MCF 10A (cell line): Measurements from ENCODE around the gene PKNOX2. TPM values are rescaled to one million over a fixed set of nuclear protein-coding genes. Genes with fewer than 3 reads are reported as not detected.

Experiments
- BruUV-seq: library from RNA; stranded (reverse); fragments of 400-500 nt; replicated peaks from 2 replicates; lab custom pipeline; 2021; lab: Mats Ljungman, UMichigan
- CTCF ChIA-PET: fragments of 300-600 bp; sonication (Branson Sonifier 250); formaldehyde crosslinking; extraction: SDS; loops from one replicate; lab custom pipeline; 2021; ENCODE audit warnings: antibody characterized with exemption, inconsistent platforms; lab: Yijun Ruan, JAX
- POLR2A ChIA-PET: fragments of 300-600, 350-650 bp; sonication (Branson Sonifier 250); formaldehyde crosslinking; extraction: SDS; loops from one replicate; lab custom pipeline; 2020; ENCODE audit warnings: antibody characterized with exemption, inconsistent platforms; lab: Yijun Ruan, JAX
- DNase-seq: peaks from one replicate; pipeline ENCODE4 v3.0.0-alpha.2; 2018; ENCODE audit not compliant: unreplicated experiment
- H3K27ac Mint-ChIP-seq: one replicate; pipeline ENCODE4 v1.8.0; 2022; ENCODE audit warnings: mild to moderate bottlenecking, low read depth, mixed read lengths; ENCODE audit not compliant: unreplicated experiment
- H3K27me3 Mint-ChIP-seq: one replicate; pipeline ENCODE4 v1.8.0; 2022; ENCODE audit warnings: mixed read lengths; ENCODE audit not compliant: insufficient read depth, unreplicated experiment
- H3K36me3 Mint-ChIP-seq: one replicate; pipeline ENCODE4 v1.8.0; 2022; ENCODE audit warnings: mild to moderate bottlenecking, moderate library complexity, mixed read lengths; ENCODE audit not compliant: insufficient read depth, unreplicated experiment
- H3K4me1 Mint-ChIP-seq: one replicate; pipeline ENCODE4 v1.8.0; 2022; ENCODE audit warnings: mixed read lengths; ENCODE audit not compliant: insufficient read depth, unreplicated experiment
- H3K4me3 Mint-ChIP-seq: one replicate; pipeline ENCODE4 v1.8.0; 2022; ENCODE audit warnings: mild to moderate bottlenecking, moderate library complexity, mixed read lengths; ENCODE audit not compliant: unreplicated experiment
- H3K9me3 Mint-ChIP-seq: one replicate; pipeline ENCODE4 v1.8.0; 2022; ENCODE audit warnings: mixed read lengths; ENCODE audit not compliant: unreplicated experiment
- intact Hi-C: fragments of 100-400 bp; cut with micrococcal nuclease; formaldehyde crosslinking; loops from 2 replicates; pipeline ENCODE4 v1.14.1; 2022
- total RNA-seq: library from RNA; stranded (reverse); gene quantifications from 2 replicates; pipeline ENCODE4 v1.2.3, GENCODE V29; 2022
- TF ChIP-seq, protein P1 (sequence below): fragments of 200-600 bp; IDR thresholded peaks from one replicate; pipeline ENCODE4 v1.8.0; 2022; ENCODE audit warnings: antibody characterized with exemption, mild to moderate bottlenecking; ENCODE audit not compliant: unreplicated experiment

Gene PKNOX2
- total RNA-seq, 1 experiment from 2014 or later, result not detected

DNA sequence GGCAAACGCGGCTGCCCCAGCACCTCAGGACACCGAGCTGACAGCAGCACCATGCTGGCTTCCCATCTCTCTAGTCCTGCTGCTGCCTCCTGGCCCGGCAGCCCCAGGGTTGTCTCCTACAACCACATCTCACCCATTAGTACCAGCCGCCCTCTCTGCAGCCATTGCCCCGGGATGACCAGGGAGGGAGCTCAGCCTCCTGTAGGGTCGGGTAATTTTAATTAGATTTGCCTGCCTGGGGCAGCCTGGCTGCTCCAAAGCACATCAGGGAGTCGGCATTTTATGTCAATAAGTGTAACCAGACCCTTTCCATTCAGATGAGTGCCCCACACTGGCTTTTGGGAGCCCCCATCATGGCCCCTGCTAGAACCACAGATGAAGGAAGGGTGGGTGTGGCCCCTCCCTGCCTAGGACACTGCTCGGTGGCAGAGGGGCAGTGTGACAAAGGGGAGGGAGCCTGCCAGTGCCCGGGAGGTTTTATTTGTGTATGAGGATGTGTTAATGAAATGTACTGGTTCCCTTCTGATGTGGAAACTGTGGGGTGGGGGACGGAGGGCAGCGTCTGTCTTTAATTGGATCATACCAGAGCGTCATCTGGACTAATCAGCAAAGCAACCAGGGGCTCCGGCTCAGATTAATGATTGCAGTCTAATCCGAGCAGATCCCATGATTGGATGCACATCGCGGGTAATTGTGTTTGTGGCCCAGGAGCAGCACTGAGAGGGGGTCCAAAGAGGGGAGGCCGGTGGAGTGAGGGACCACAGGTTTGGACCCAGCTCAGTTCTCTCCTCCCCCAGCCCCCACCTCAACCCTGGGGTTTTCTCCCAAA is 206.2 kb downstream of the PKNOX2 start:
- Mint-ChIP-seq H3K27me3 (peaks cover 39% of the 10 kb centered on the region), H3K27ac (no peak overlapping the region), H3K36me3 (no peaks in the 10 kb centered on the region), H3K9me3 (no peaks in the 10 kb centered on the region), H3K4me1 (peaks cover 3% of the 10 kb centered on the region), H3K4me3 (no peak overlapping the region)
- POLR2A ChIA-PET, result no interaction called here
- TF ChIP-seq, protein P1, sequence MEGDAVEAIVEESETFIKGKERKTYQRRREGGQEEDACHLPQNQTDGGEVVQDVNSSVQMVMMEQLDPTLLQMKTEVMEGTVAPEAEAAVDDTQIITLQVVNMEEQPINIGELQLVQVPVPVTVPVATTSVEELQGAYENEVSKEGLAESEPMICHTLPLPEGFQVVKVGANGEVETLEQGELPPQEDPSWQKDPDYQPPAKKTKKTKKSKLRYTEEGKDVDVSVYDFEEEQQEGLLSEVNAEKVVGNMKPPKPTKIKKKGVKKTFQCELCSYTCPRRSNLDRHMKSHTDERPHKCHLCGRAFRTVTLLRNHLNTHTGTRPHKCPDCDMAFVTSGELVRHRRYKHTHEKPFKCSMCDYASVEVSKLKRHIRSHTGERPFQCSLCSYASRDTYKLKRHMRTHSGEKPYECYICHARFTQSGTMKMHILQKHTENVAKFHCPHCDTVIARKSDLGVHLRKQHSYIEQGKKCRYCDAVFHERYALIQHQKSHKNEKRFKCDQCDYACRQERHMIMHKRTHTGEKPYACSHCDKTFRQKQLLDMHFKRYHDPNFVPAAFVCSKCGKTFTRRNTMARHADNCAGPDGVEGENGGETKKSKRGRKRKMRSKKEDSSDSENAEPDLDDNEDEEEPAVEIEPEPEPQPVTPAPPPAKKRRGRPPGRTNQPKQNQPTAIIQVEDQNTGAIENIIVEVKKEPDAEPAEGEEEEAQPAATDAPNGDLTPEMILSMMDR, result no peak
- intact Hi-C loops, result no loop called here
- BruUV-seq, result no TSS peak
- DNase-seq, result no peak
- CTCF ChIA-PET, result interaction anchor here (0.7 to 3.3 kb wide), 5 partner anchors 10 to 409 kb away, joined by 3 to 13 read pairs (median 4); no protein-coding TSS in a partner anchor

DNA sequence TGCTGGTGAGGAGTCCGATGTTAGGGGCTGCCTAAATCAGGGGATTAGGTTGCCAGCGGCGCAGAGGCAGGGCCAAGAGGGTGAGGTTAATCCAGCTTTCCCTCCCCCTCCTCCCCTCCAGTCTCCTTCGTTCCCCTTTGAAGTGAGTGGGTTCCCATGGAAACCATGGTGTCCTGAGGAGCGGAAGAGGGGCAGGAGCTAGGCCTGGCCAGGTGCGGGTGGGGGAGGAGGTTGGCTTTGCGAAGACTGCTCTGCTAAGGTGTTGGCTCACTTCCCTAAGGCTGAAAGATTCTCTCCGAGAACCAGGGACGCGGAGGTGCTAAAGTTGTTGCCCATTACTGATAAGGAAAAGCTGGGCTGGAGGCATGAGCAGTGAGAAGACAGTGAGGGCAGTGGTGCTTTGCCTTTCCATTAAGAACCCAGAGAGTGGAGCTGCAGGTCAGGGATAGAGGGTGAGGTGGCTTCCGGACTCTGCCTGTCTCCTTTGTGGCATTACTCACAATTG is 206.9 kb downstream of the PKNOX2 start:
- DNase-seq, result no peak
- CTCF ChIA-PET, result interaction anchor here (0.7 to 1.5 kb wide), 4 partner anchors 9 to 410 kb away, joined by 3 to 8 read pairs (median 4); no protein-coding TSS in a partner anchor
- no peaks in the 10 kb centered on the region for H3K9me3 Mint-ChIP-seq
- no peak overlapping the region for H3K4me3 Mint-ChIP-seq
- intact Hi-C loops, result no loop called here
- BruUV-seq, result no TSS peak
- TF ChIP-seq, protein P1, result no peak
- no peak overlapping the region for H3K27ac Mint-ChIP-seq
- H3K27me3 Mint-ChIP-seq, result peaks cover 46% of the 10 kb centered on the region
- POLR2A ChIA-PET, result no interaction called here
- peaks cover 9% of the 10 kb centered on the region for H3K4me1 Mint-ChIP-seq
- no peaks in the 10 kb centered on the region for H3K36me3 Mint-ChIP-seq

DNA sequence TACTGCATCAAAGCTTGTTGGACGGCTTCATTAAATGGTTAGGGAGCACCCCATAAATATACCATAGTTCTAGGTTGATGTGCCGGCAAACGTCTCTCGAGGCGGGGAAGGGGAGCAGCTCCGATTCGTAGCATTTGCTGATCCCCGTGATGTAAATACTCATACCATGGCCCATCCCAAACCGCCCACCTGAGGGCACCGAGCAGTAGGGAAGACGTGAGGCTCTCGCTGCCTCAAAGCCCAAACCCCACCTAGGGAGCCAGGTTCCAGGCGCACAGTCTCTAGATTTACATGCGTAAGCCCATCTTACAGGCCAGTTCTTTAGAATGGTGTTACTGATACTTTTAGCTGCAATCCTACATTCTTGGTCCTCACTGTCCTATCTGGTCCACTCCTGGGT is 207.5 kb downstream of the PKNOX2 start:
- ChIA-PET CTCF (interaction anchor here (0.6 to 1.5 kb wide), 5 partner anchors 15 to 434 kb away, joined by 3 to 8 read pairs (median 3); no protein-coding TSS in a partner anchor), POLR2A (no interaction called here)
- TF ChIP-seq, protein P1, result no peak
- intact Hi-C loops, result no loop called here
- no peak for DNase-seq
- no peaks in the 10 kb centered on the region for H3K36me3 Mint-ChIP-seq
- H3K27me3 Mint-ChIP-seq, result peaks cover 52% of the 10 kb centered on the region
- H3K4me3 Mint-ChIP-seq, result no peak overlapping the region
- H3K4me1 Mint-ChIP-seq, result peaks cover 12% of the 10 kb centered on the region
- H3K9me3 Mint-ChIP-seq, result no peaks in the 10 kb centered on the region
- H3K27ac Mint-ChIP-seq, result no peak overlapping the region
- BruUV-seq, result no TSS peak

DNA sequence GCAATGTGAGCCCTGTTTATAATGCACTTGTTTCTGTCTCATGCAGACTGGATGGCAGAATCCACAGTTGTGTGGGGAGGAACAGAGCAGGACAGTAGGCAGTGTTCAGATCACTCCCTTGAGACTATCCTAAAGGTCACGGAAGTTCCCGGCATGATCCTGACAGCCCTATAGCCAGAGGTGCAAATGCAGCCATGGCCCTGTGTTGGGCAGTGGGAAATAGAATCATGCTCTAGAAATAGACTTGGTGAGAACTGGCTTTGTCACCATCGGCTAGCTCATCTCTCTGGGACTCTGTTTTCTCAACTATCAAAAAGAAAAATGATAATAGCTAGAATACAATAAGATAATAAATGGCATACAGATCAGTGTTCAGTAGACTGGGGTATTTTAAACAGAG is 208.4 kb downstream of the PKNOX2 start:
- peaks cover 58% of the 10 kb centered on the region for H3K27me3 Mint-ChIP-seq
- POLR2A ChIA-PET, result no interaction called here
- H3K4me1 Mint-ChIP-seq, result peaks cover 12% of the 10 kb centered on the region

More for the DNA sequence above, 208.4 kb downstream of the PKNOX2 start:
- no peak overlapping the region for H3K27ac Mint-ChIP-seq
- intact Hi-C loops, result no loop called here
- no peak for DNase-seq
- CTCF ChIA-PET, result interaction anchor here (0.6 to 1.5 kb wide), 8 partner anchors 14 to 433 kb away, joined by 3 read pairs; no protein-coding TSS in a partner anchor
- no peak overlapping the region for H3K4me3 Mint-ChIP-seq
- no peaks in the 10 kb centered on the region for H3K36me3 Mint-ChIP-seq
- H3K9me3 Mint-ChIP-seq, result no peaks in the 10 kb centered on the region
- no TSS peak for BruUV-seq
- TF ChIP-seq, protein P1, result no peak
